Smooth muscle cell of trachea (primary cell): ENCODE data around the gene GSTA1. TPM values are rescaled to one million over a fixed set of nuclear protein-coding genes. Genes with fewer than 3 reads are reported as not detected.

ENCODE experiments used
- total RNA-seq: library from RNA; depleted of rRNA; stranded (reverse); fragments of >200 nt; gene quantifications from 2 replicates; pipeline ENCODE4 v1.2.1, GENCODE V29; 2014

GSTA1 gene
- not detected in 2 replicates for total RNA-seq

DNA sequence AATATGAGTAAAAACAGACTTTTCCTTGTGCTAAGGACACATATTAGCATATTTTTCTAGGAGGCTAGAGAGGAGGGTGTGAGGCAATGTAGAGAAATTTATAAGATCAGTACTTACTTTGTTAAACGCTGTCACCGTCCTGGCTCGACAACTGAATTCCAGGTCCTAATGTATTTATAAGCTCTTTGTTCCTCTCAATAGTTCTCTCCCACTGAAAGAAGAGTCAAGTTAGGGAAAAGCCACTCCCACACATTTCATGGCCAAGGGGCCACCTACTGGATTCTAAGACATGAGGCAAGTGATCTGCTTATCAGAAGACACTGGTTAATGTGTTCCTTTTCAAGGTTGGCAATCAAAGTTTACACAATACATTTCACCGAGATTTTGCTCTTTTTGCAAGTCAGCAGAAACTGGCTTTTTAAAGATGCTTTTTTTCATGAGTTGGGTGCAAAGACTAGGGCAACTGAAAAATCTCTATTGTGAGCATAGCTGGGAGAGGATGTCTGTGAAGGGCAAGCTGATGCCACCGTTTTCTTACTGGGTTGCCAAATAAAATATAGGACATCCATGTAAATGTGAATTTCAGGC is at the start of gene GSTA1:
GSTA1 (minus strand) TSS at position 149 of the 588 bp plus-strand sequence. CDS start 4,549 bp downstream, outside the sequence.

GRCh38 chr6:52840763-52841585 is 37.4 kb upstream of the GSTA1 start, which contains the start of gene GSTA5:
Gene GSTA5, minus strand, starts transcription at chr6:52840813.

GRCh38 chr6:52763322-52763916 is 40.2 kb downstream of the GSTA1 start, which contains the start of gene GSTA2:
Gene GSTA2, minus strand, starts transcription at chr6:52763475. Its CDS starts 5,528 bp downstream, at chr6:52757947.

Other genes starting within 250 kb of the GSTA1 start
- gene TRAM2, start 226.8 kb downstream of the GSTA1 start, total RNA-seq = 78.5 and 113 TPM in 2 replicates
- gene TMEM14A, start 132.7 kb downstream of the GSTA1 start, total RNA-seq = 31.9 and 50.0 TPM in 2 replicates
- gene GSTA2, start 40.3 kb downstream of the GSTA1 start, total RNA-seq = not detected in 2 replicates
- not detected in 2 replicates for gene GSTA5, start 37.0 kb upstream of the GSTA1 start, total RNA-seq
- gene GSTA3, start 105.9 kb upstream of the GSTA1 start, total RNA-seq = not detected in 2 replicates
- gene GSTA4, start 191.5 kb upstream of the GSTA1 start, total RNA-seq = 68.5 and 78.2 TPM in 2 replicates